Stimulated activated naive CD8-positive, alpha-beta T cell treated with anti-CD3 and anti-CD28 coated beads, Interleukin-15, Interleukin-2, amounts not matched to agents 100 ng/mL and 50 ng/mL, for 24 hours (primary cell): ENCODE measurements around the gene SUPT3H.
"Not testable (repeated sequence)": the region's sequence is repeated elsewhere in the genome, so short reads cannot be mapped to it uniquely, and the experiment has no call there.

ENCODE experiments used
- H3K27ac Mint-ChIP-seq: one replicate; pipeline ENCODE4 v1.8.0; 2021; ENCODE audit warnings: mild to moderate bottlenecking, mixed read lengths
- H3K27me3 Mint-ChIP-seq: one replicate; pipeline ENCODE4 v1.8.0; 2021; ENCODE audit warnings: mixed read lengths
- H3K36me3 Mint-ChIP-seq: one replicate; pipeline ENCODE4 v1.8.0; 2021; ENCODE audit warnings: low read depth, mixed read lengths
- H3K4me1 Mint-ChIP-seq: one replicate; pipeline ENCODE4 v1.8.0; 2021; ENCODE audit warnings: low read depth, mixed read lengths
- H3K4me3 Mint-ChIP-seq: one replicate; pipeline ENCODE4 v1.8.0; 2021; ENCODE audit warnings: mild to moderate bottlenecking, mixed read lengths
- H3K9me3 Mint-ChIP-seq: one replicate; pipeline ENCODE4 v1.8.0; 2021; ENCODE audit warnings: mixed read lengths

The SUPT3H gene

GRCh38 chr6:45206793-45207492 is 170.8 kb downstream of the SUPT3H start:
- Mint-ChIP-seq H3K27ac (peak overlapping the region; percentile 93), H3K4me3 (peak overlapping the region; percentile 15)

GRCh38 chr6:45201484-45201883 is 176.2 kb downstream of the SUPT3H start:
- Mint-ChIP-seq H3K9me3 (no peaks in the 10 kb centered on the region), H3K36me3 (peaks cover under 1% of the 10 kb centered on the region), H3K4me1 (peaks cover 19% of the 10 kb centered on the region), H3K27me3 (no peaks in the 10 kb centered on the region), H3K4me3 (no peak overlapping the region), H3K27ac (no peak overlapping the region)

More at GRCh38 chr6:45206793-45207492, 170.8 kb downstream of the SUPT3H start:
- Mint-ChIP-seq H3K27me3 (no peaks in the 10 kb centered on the region), H3K36me3 (peaks cover 29% of the 10 kb centered on the region), H3K9me3 (peaks cover 18% of the 10 kb centered on the region), H3K4me1 (peaks cover 44% of the 10 kb centered on the region)

- no peak overlapping the region for H3K4me3 Mint-ChIP-seq
- no peak overlapping the region for H3K27ac Mint-ChIP-seq
- H3K27me3 Mint-ChIP-seq: no peaks in the 10 kb centered on the region
- H3K36me3 Mint-ChIP-seq: no peaks in the 10 kb centered on the region
- peaks cover 21% of the 10 kb centered on the region for H3K4me1 Mint-ChIP-seq
- H3K9me3 Mint-ChIP-seq: no peaks in the 10 kb centered on the region
These were observed 177.2 kb downstream of the SUPT3H start for GRCh38 chr6:45200510-45200909.

GRCh38 chr6:45199554-45199953 is 178.2 kb downstream of the SUPT3H start:
- H3K9me3 Mint-ChIP-seq: no peaks in the 10 kb centered on the region
- no peaks in the 10 kb centered on the region for H3K36me3 Mint-ChIP-seq
- H3K27me3 Mint-ChIP-seq: no peaks in the 10 kb centered on the region
- H3K4me3 Mint-ChIP-seq: no peak overlapping the region
- H3K4me1 Mint-ChIP-seq: peaks cover 31% of the 10 kb centered on the region
- H3K27ac Mint-ChIP-seq: peak overlapping the region; percentile 4

DNA sequence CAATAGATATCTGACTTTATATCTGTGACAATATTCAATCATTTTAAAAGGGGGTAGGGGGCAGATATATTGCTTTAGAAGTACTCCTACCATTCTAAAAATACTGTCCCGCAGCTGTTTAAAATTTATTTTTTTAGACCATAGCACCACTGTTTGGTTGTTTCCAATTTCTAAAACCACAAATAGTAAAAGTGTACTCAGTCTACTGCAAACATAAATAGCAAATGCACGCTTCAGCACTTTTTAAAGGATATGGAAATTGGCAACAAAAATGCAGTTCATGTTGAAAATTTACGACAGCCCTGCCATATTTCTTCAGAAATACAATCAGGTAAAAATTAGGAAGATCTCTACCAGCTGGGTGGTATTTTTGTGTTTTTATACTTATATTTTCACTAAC is 181.6 kb downstream of the SUPT3H start:
- no peaks in the 10 kb centered on the region for H3K27me3 Mint-ChIP-seq
- peaks cover 40% of the 10 kb centered on the region for H3K4me1 Mint-ChIP-seq
- H3K9me3 Mint-ChIP-seq: no peaks in the 10 kb centered on the region
- no peak overlapping the region for H3K4me3 Mint-ChIP-seq
- no peak overlapping the region for H3K27ac Mint-ChIP-seq
- H3K36me3 Mint-ChIP-seq: peaks cover 1% of the 10 kb centered on the region

- no peaks in the 10 kb centered on the region for H3K27me3 Mint-ChIP-seq
- H3K36me3 Mint-ChIP-seq: peaks cover 11% of the 10 kb centered on the region
- no peak overlapping the region for H3K27ac Mint-ChIP-seq
- peaks cover 5% of the 10 kb centered on the region for H3K9me3 Mint-ChIP-seq
- H3K4me1 Mint-ChIP-seq: peaks cover 40% of the 10 kb centered on the region
- no peak overlapping the region for H3K4me3 Mint-ChIP-seq
These were observed 182.6 kb downstream of the SUPT3H start for GRCh38 chr6:45195137-45195536.

DNA sequence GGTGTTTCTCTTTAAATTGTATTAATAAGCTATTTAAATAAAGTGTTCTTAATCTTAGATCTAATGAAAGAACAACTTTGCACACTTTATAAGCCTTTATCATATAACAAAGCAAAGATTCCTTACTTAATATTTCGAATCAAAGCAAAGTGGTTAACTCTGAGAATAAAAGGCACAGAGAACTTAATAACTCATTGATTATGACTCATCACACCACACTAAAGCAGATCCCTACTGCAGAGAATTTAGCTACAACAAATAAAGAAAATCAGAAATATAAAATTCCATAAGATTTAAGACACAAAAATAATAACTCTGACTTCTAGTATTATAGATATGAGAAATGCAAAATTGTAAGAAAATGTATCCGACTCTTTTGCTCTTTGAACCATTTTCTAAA is 185.2 kb downstream of the SUPT3H start:
- Mint-ChIP-seq H3K9me3 (peaks cover 5% of the 10 kb centered on the region), H3K27ac (no peak overlapping the region)

GRCh38 chr6:45191414-45191813 is 186.3 kb downstream of the SUPT3H start:
- H3K4me1 Mint-ChIP-seq: peaks cover 52% of the 10 kb centered on the region
- no peaks in the 10 kb centered on the region for H3K27me3 Mint-ChIP-seq
- H3K9me3 Mint-ChIP-seq: peaks cover 5% of the 10 kb centered on the region
- H3K27ac Mint-ChIP-seq: no peak overlapping the region
- H3K4me3 Mint-ChIP-seq: no peak overlapping the region
- H3K36me3 Mint-ChIP-seq: peaks cover 13% of the 10 kb centered on the region

More for the DNA sequence above, 185.2 kb downstream of the SUPT3H start:
- peaks cover 13% of the 10 kb centered on the region for H3K36me3 Mint-ChIP-seq
- H3K27me3 Mint-ChIP-seq: no peaks in the 10 kb centered on the region
- H3K4me1 Mint-ChIP-seq: peaks cover 47% of the 10 kb centered on the region
- no peak overlapping the region for H3K4me3 Mint-ChIP-seq

- Mint-ChIP-seq H3K27ac (peak overlapping the region; percentile 83), H3K4me1 (peaks cover 55% of the 10 kb centered on the region), H3K4me3 (peak overlapping the region; percentile 3), H3K9me3 (peaks cover 5% of the 10 kb centered on the region), H3K36me3 (peaks cover 13% of the 10 kb centered on the region), H3K27me3 (no peaks in the 10 kb centered on the region)
These were observed 189.9 kb downstream of the SUPT3H start for GRCh38 chr6:45187836-45188235.

DNA sequence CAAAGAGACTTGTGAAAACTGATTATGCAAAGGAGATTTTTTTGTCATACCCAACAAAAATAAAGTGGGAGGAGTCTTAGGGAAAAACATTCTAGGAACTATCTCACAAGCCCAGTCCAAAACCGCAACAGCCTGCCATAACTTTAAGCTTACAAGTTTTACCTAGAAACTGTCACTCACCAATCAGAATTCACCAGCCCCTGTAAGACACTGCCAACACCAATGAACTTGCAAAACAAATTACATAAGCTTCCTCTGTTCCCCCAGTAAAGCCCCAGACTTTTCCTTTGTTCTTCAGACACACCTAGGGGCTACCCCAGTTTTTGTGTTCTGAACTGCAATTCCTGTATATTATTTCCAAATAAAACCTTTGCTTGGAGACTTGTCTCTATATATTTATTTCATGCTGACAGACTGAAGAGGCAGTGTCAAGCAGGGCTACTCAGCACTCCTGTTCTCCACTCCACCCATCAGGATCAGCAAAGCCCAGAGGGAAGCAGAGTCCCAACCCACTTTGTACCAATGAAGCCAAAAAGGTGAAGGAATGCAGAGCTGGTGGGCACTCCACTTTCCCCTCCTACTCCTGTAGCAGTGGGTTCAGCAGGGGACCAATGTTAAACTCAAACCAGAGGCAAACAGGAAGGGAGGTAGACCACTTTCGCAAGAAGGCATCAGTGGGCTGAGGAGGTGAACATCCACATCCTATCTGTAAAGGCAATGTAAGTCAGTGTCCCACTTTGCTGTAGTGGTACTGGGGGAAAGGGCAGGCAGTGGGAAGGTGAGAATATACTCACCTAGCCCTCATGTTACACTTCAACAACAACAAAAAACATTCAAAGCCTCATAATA is 192.1 kb downstream of the SUPT3H start:
- Mint-ChIP-seq H3K27me3 (no peaks in the 10 kb centered on the region), H3K9me3 (peaks cover 5% of the 10 kb centered on the region), H3K27ac (peak overlapping the region; percentile 84), H3K36me3 (peaks cover 7% of the 10 kb centered on the region), H3K4me1 (peaks cover 51% of the 10 kb centered on the region), H3K4me3 (peak overlapping the region; percentile 53)

- Mint-ChIP-seq H3K27me3 (no peaks in the 10 kb centered on the region), H3K9me3 (no peaks in the 10 kb centered on the region), H3K4me3 (no peak overlapping the region), H3K27ac (peak overlapping the region; percentile 84), H3K36me3 (no peaks in the 10 kb centered on the region), H3K4me1 (peaks cover 51% of the 10 kb centered on the region)
These were observed 192.8 kb downstream of the SUPT3H start for GRCh38 chr6:45184937-45185336.

GRCh38 chr6:45184040-45184439 is 193.7 kb downstream of the SUPT3H start:
- H3K27ac Mint-ChIP-seq: no peak overlapping the region
- peaks cover 51% of the 10 kb centered on the region for H3K4me1 Mint-ChIP-seq
- H3K9me3 Mint-ChIP-seq: no peaks in the 10 kb centered on the region
- no peaks in the 10 kb centered on the region for H3K36me3 Mint-ChIP-seq
- no peaks in the 10 kb centered on the region for H3K27me3 Mint-ChIP-seq
- no peak overlapping the region for H3K4me3 Mint-ChIP-seq

GRCh38 chr6:45176373-45176772 is 201.4 kb downstream of the SUPT3H start:
- not testable (repeated sequence) for H3K4me3 Mint-ChIP-seq, H3K9me3 Mint-ChIP-seq, H3K36me3 Mint-ChIP-seq, H3K27me3 Mint-ChIP-seq, H3K27ac Mint-ChIP-seq
- H3K4me1 Mint-ChIP-seq: peaks cover 28% of the 10 kb centered on the region

- Mint-ChIP-seq H3K27ac (no peak overlapping the region), H3K36me3 (peaks cover 5% of the 10 kb centered on the region), H3K9me3 (peaks cover 4% of the 10 kb centered on the region), H3K4me3 (no peak overlapping the region), H3K27me3 (no peaks in the 10 kb centered on the region), H3K4me1 (peaks cover 28% of the 10 kb centered on the region)
These were observed 202.5 kb downstream of the SUPT3H start for GRCh38 chr6:45175272-45175671.

GRCh38 chr6:45174045-45174444 is 203.7 kb downstream of the SUPT3H start:
- H3K4me1 Mint-ChIP-seq: peaks cover 31% of the 10 kb centered on the region
- H3K9me3 Mint-ChIP-seq: peaks cover 4% of the 10 kb centered on the region
- peaks cover 5% of the 10 kb centered on the region for H3K36me3 Mint-ChIP-seq
- no peak overlapping the region for H3K4me3 Mint-ChIP-seq
- no peak overlapping the region for H3K27ac Mint-ChIP-seq
- H3K27me3 Mint-ChIP-seq: no peaks in the 10 kb centered on the region
